HK-2 (cell line): ENCODE results near the gene HDAC4.
"Not testable (repeated sequence)": the region's sequence is repeated elsewhere in the genome, so short reads cannot be mapped to it uniquely, and the experiment has no call there.

ENCODE experiments used
- DNase-seq: peaks from one replicate; pipeline ENCODE4 v3.0.0-alpha.2; 2018; ENCODE audit not compliant: unreplicated experiment

The HDAC4 gene

DNA sequence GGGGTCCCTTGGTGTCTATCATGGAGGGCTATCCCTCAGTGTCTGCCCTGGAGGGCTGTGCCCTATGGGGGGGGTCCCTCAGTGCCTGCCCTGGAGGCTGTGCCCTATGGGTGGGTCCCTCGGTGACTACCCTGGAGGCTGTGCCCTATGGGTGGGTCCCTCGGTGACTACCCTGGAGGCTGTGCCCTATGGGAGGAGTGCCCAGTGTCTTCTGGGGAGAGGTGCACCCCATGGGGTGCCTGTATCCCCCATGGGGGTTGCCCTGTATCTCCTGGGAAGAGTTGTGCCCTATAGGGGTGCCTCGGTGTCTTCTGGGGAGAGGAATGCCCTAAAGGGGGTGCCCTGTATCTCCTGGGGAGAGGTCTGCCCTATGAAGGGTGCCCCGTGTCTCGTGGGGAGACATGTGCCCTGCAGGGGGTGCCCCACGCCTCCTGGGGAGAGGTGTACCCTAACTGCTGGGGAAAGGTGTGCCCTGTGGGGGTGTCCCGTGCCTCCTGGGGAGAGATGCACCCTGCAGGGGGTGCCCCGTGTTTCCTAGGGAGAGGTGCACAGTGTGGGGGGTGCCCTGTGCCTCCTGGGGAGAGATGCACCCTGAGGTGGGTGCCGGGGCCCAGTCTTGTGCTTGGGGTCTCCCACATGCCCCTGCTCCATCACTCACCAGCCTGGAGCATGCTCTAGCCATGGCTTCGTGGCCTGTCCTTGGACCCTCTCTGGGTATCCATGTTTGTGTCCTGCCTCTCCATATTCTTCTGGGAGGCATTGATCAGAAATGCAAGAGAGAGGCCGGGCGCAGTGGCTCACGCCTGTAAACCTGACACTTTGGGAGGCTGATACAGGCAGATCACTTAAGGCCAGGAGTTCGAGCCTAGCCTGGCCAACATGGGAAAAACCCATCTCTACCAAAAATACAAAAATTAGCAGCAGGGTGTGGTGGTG, 215.6 kb downstream of the HDAC4 start:
- DNase-seq, result no peak

- no peak for DNase-seq
Measured at GRCh38 chr2:239184179-239184578, 216.6 kb downstream of the HDAC4 start.

DNA sequence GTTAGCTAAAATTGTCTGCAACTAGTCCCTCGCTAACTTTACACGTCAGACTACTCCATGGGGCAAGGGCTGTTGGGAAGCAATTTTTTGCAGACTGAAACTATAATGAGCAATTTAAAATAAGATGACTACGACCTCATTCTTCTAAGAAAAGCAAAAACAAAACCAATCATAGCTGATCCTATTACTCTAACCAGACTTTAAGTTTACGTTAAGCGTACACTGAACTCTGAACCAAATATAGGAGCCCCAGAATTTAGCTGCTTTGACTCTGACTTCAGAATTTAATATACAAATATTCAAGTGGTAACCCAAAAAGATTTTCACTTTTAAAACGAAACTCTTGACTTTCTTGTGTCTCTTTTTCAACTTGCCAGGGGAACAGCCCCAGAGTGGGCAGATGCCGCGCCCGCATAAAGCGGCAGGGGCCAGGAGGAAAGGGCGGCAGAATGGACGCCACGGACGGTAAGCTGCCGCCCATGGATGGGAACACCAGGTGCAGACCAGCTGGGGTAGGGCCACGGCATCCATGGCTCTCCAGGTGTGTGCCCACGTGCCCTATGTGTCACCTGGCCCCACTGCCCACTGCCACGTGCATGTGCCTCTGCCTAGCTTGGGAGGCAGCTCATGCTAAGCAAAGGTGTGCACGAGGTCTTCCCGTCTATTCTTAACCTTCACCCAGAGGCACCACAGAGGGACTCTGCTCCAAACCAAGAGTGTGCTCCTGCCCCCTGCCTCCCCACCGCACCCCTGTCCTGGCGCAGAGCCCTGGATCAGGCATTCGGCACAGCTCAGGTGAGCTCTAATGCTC, 217.6 kb downstream of the HDAC4 start:
- DNase-seq, result no peak

DNA sequence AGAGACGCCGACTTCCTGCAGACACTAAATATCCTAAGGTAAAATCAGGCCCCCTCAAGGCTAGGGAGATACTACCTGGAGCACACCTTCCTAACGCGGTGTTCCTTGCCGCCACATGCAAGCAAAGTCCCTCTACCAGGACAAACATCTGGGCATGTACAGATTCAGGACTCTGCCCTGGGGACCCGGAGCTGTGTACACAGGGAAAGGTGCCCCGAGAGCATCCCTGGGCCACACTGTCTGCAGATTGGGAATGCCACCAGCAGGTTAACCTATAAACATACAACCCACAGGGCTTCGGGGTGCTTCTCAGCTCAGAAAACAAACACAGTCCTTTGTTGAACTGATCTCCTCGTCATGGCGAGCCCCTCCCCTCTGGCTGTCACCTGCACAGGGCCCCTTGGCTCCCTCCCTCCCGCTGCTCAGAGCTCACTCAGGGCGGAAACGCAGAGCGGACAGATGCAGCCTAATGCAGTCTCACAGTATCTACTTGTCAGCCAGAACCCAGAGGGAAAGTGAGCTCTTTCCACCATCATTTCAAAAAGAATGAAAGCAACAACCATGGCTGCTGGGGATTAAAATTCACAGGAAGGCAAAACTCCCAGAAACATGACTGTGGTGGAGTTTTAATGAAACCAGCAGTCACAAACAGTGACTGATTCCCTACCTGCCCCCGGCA, 218.8 kb downstream of the HDAC4 start:
- DNase-seq, result no peak

DNA sequence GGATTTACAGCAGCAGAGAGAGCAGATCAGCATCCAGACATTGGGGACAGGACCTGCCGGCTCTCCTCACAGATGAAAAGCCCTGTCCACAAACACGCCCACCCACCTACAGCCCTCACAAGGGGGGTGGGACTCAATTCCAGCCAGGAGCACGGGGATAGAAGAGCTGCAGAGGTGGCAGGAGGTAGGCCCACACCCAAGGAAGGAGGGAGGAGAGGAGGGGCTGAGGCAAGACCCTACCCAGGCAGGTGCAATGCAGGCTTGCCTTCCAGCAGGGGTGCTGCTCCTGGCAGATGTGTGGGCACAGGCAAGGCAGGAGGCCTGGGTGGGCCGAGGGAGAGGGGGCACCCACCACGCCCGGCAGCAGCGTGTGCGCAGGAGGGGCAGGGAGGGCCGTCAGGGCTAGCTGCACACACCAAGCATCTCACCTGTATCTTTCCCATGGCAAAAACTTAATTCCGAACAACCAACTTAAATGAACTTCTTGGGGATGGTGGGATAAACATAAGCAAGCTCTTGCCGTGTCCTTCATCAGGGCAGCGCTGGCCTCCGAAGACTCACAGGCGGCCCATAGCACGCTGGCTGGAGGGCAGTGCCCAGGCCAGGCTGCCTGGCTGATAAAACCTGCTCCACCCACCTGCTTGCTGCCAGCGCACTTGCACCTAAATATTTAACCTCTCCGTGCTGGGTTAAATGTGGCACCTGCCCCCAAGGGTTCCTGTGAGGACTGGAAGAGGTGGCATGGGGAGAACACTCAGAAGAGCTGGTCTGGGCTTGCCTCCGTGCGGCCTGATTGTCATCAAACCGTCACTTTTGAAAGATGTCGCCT, 219.5 kb downstream of the HDAC4 start:
- no peak for DNase-seq

DNA sequence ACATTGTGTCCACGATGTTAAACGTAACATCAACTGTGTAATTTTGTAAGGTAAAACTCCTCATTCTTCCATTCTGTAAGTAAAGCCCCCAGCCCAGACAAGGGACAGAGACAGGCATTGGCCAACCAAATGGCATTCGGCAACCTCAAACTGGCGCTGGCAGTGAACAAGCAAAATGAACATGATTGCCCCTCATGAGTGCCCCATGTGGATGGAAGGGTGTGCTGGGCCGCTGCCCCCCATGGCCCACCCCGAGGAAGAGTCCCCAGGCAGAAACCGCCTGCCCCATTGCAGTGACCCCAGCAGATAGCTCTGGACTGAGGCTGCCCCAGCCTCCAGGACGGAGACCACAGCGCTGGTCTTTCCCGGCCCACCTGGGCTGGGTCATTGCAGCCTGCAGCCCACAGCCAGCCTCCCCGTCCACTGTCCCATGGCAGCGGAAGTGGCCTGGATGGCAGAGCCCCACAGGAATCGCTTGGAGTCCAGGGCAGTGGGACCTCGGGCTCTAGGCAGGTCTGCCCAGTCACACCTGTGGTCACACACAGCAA, 220.2 kb downstream of the HDAC4 start:
- DNase-seq, result no peak

DNA sequence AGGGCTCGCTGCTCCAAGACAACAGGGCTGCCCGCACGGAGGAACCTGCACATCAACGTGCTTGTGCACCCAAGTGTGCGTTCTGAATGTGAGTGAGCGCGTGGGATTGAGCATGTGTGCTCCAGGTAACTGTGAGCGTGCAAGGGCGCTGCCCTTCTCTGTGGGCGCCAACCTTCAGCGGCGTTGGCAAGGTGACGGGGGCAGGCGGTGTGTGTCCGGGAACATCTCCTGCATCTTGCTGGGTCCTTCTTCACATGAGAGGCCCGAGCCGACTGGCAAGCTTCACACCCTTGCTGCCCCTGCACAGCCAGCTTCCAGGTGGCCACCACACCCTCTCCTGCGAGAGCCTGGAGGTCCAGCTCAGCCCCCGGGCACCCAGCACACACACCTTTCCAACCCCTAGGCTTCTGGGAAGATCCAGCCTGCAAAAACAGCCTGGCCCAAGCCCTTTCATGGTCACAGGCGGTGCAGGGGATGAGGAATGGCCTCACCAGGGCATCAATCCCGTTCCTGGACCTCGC, 220.9 kb downstream of the HDAC4 start:
- no peak for DNase-seq

- no peak for DNase-seq
Measured at GRCh38 chr2:239178954-239179353, 221.9 kb downstream of the HDAC4 start.

- DNase-seq, result no peak
Measured at GRCh38 chr2:239178484-239178883, 222.3 kb downstream of the HDAC4 start.

- DNase-seq, result no peak
Measured at GRCh38 chr2:239177908-239178307, 222.9 kb downstream of the HDAC4 start.

DNA sequence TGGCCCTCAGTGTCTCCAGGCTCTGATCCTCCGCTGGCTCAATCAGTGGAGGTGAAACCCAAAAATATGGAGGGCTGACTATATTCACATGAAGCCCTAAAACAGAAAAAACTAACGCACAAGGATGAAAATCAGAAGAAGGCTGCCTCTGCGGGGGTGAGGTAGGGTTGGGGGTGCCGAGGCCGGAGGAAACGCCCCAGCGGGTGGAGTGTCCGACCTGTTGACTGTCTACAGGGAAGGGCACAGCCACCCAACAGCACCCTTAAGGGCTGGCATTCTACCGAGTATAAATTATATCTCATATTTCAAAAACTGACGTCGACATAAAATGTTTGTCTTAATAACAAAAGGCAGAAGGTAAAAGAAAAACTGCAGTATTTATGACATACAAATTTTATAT, 223.5 kb downstream of the HDAC4 start:
- DNase-seq, result no peak

DNA sequence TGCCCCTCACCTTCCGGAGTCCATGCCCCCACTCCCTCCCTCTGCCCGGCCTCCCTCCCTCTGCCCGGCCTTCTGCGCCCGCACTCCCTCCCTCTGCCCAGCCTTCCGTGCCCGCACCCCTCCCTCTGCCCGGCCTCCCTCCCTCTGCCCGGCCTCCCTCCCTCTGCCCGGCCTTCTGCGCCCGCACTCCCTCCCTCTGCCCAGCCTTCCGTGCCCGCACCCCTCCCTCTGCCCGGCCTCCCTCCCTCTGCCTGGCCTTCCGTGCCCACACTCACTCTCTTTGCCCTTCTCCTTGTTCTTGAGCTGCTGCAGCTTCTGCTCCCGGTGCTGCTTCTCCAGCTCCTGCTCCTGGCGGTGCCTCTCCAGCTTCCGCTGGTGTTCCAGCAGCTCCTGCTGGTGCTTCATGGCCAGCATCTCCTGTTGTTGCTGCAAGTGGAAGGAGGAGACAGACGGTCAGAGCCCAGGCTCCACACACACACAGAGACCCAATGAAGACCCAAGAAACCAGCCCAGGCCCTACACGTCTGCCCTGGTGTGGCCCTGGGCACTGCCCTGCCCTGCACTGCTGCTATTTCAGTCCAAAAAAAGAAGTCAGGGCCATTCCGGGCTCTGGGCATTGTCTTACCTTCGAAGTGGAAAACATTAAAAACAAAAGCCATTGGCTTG, 224.5 kb downstream of the HDAC4 start:
- DNase-seq, result not testable (repeated sequence)

GRCh38 chr2:239175181-239175580, 225.6 kb downstream of the HDAC4 start:
- no peak for DNase-seq

DNA sequence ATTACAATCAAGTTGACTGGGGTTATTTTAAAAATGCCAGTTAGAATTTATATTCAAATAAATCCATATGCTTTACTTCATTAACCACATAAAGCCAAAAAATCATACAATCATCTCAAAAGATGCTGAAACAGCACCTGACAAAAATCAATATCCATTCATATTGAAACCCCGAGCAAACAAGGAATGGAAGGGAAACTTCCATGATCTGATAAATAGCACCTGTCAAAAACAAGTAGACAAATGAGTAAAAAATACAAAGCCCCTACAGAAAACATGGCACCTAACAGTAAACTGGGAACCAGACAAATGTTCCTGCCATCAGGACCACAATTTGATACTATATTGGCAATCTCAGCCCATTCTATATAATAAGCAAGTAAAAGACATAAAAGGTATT, 227.5 kb downstream of the HDAC4 start:
- DNase-seq, result no peak

DNA sequence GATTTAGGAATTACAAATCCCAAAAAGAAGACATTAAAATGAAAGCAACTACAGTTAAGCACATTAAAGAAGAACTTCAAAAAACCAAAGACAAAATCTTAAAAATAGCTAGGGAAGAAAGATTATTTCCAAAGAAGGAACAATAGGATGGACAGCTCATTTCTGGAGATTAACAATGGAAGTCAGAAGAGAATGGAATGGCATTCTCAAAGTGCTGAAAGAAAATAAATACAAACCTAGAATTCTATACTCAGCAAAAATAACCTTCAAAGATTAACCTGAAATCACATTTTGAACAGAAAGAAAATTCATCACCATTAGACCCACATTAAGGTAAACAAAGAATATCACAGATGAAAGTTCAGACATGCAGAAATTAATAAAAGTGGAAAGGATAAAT, 229.2 kb downstream of the HDAC4 start:
- no peak for DNase-seq

- DNase-seq, result no peak
Measured at GRCh38 chr2:239169311-239170048, 231.3 kb downstream of the HDAC4 start.

GRCh38 chr2:239168575-239168974, 232.2 kb downstream of the HDAC4 start:
- DNase-seq, result no peak

DNA sequence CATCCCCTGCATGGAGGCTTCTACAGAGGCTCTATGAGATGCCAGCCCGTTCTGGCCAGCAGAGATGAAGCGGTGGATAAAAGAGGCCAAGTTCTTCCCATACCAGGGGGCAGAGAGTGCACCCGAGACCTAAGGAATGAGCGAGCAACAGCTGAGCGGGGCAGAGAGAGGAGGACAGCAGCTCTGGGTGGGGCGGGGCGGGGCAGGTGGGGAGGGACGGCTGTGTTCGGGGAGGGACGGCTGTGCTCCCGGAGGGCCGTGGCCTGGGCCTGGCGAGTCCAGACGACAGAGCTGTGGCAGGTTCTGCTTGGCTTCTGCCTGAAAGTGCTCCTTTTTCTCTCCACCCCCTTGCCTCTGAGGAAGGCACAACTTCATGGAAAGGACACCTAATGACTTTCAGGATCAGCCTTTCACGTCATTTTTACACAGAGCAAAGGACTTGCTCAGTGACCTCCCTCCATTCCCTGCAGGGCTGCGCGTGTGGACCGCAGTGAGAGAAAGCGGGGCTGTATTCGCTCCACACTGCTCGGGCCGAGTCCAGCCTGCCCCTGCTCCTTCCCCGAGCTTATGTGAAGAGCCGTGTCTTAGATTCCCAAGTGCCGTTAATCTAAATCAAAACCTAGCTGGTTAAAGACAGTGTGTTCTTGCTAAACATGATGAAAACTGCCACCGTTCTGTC, 232.9 kb downstream of the HDAC4 start:
- no peak for DNase-seq
